GM04504 (cell line): ENCODE measurements around the gene ANKDD1A.
A peak's percentile ranks its signal among the peaks of the same experiment; 100 is the strongest.

ENCODE experiments used
- DNase-seq: peaks from one replicate; pipeline ENCODE4 v3.0.0-alpha.2; 2012; ENCODE audit warnings: low read depth

Gene ANKDD1A

GRCh38 chr15:64969401-64969800 is 57.7 kb downstream of the ANKDD1A start:
- no peak for DNase-seq

GRCh38 chr15:64970698-64971097 is 59.0 kb downstream of the ANKDD1A start:
- DNase-seq, result no peak

GRCh38 chr15:64975390-64975789 is 63.7 kb downstream of the ANKDD1A start:
- no peak for DNase-seq

- DNase-seq, result no peak
Observed at GRCh38 chr15:64979252-64979710, 67.6 kb downstream of the ANKDD1A start.

GRCh38 chr15:64981812-64982431 is 70.2 kb downstream of the ANKDD1A start:
- no peak for DNase-seq

GRCh38 chr15:64982472-64982871 is 70.8 kb downstream of the ANKDD1A start:
- peak; percentile 24 for DNase-seq

- DNase-seq, result peak; percentile 27
Observed at GRCh38 chr15:64985366-64986033, 73.8 kb downstream of the ANKDD1A start.

GRCh38 chr15:64987136-64987535 is 75.4 kb downstream of the ANKDD1A start:
- peak; percentile 10 for DNase-seq

- DNase-seq, result peak; percentile 81
Observed at GRCh38 chr15:64989416-64990167, 77.9 kb downstream of the ANKDD1A start, which contains the start of gene SPG21. Gene SPG21, minus strand, starts transcription at chr15:64989914. Its CDS starts 6,345 bp downstream, at chr15:64983569.

- no peak for DNase-seq
Observed at GRCh38 chr15:64990168-64990470, 78.4 kb downstream of the ANKDD1A start.

GRCh38 chr15:64991536-64992135 is 79.9 kb downstream of the ANKDD1A start:
- DNase-seq, result no peak

GRCh38 chr15:64993290-64993689 is 81.6 kb downstream of the ANKDD1A start:
- no peak for DNase-seq

- no peak for DNase-seq
Observed at GRCh38 chr15:64997066-64997465, 85.4 kb downstream of the ANKDD1A start.

GRCh38 chr15:64997745-64998375 is 86.2 kb downstream of the ANKDD1A start:
- peak; percentile 36 for DNase-seq

GRCh38 chr15:65004993-65005392 is 93.3 kb downstream of the ANKDD1A start:
- DNase-seq, result no peak

GRCh38 chr15:65006876-65007275 is 95.2 kb downstream of the ANKDD1A start:
- DNase-seq, result no peak
